BE2C (cell line): ENCODE results near the gene OR6C76.
"Not testable (repeated sequence)": the region's sequence is repeated elsewhere in the genome, so short reads cannot be mapped to it uniquely, and the experiment has no call there.

Source experiments
- DNase-seq: peaks from one replicate; pipeline ENCODE4 v3.0.0-alpha.2; 2020
- H3K27me3 ChIP-seq: fragments of 250-450 bp; sonication (Bioruptor Pico); 2 replicates; pipeline ENCODE4 v1.5.1; 2020; ENCODE audit warnings: mild to moderate bottlenecking
- H3K36me3 ChIP-seq: fragments of 250-450 bp; sonication (Bioruptor Pico); 2 replicates; pipeline ENCODE4 v1.5.1; 2020; ENCODE audit warnings: mild to moderate bottlenecking
- H3K4me1 ChIP-seq: fragments of 250-450 bp; sonication (Bioruptor Pico); 2 replicates; pipeline ENCODE4 v1.5.1; 2020
- H3K4me3 ChIP-seq: 2 replicates; pipeline ENCODE4 v1.5.1; 2011; ENCODE audit warnings: low read depth, low read length
- H3K9me3 ChIP-seq: fragments of 250-450 bp; sonication (Bioruptor Pico); 2 replicates; pipeline ENCODE4 v1.5.1; 2020
- CTCF ChIP-seq: IDR thresholded peaks from 2 replicates; pipeline ENCODE4 v1.5.1; 2012; ENCODE audit warnings: mild to moderate bottlenecking, low read depth, low read length

Gene OR6C76

GRCh38 chr12:55413498-55414388 lies 12.3 kb upstream of the OR6C76 start:
- DNase-seq, H3K27me3 ChIP-seq, H3K9me3 ChIP-seq, H3K4me3 ChIP-seq, H3K36me3 ChIP-seq, H3K4me1 ChIP-seq: not testable (repeated sequence)

- not testable (repeated sequence) for H3K4me3 ChIP-seq, H3K9me3 ChIP-seq, H3K27me3 ChIP-seq, H3K4me1 ChIP-seq, DNase-seq, H3K36me3 ChIP-seq
These were observed 11.6 kb upstream of the OR6C76 start for GRCh38 chr12:55414396-55414823.

- H3K4me3 ChIP-seq: peak overlapping the region; percentile 20; the same call in 1 of the 2 replicates
- not testable (repeated sequence) for H3K4me1 ChIP-seq, DNase-seq, H3K27me3 ChIP-seq, H3K36me3 ChIP-seq, H3K9me3 ChIP-seq
These were observed 11.2 kb upstream of the OR6C76 start for GRCh38 chr12:55414889-55415288.

GRCh38 chr12:55416961-55417360 lies 9.1 kb upstream of the OR6C76 start:
- no peak for DNase-seq
- H3K4me1 ChIP-seq: no peaks in the 10 kb centered on the region
- H3K9me3 ChIP-seq: no peaks in the 10 kb centered on the region
- no peaks in the 10 kb centered on the region for H3K36me3 ChIP-seq
- TF ChIP-seq CTCF: no peak
- H3K4me3 ChIP-seq: no peak overlapping the region
- peaks cover 5% of the 10 kb centered on the region; the same call in 1 of the 2 replicates for H3K27me3 ChIP-seq

GRCh38 chr12:55420307-55420962 lies 5.6 kb upstream of the OR6C76 start:
- no peak for TF ChIP-seq CTCF

GRCh38 chr12:55428331-55429243 lies 2.5 kb downstream of the OR6C76 start:
- TF ChIP-seq CTCF: no peak
- no peaks in the 10 kb centered on the region for H3K4me1 ChIP-seq
- no peak overlapping the region for H3K4me3 ChIP-seq
- H3K27me3 ChIP-seq: no peaks in the 10 kb centered on the region
- H3K9me3 ChIP-seq: no peaks in the 10 kb centered on the region
- no peaks in the 10 kb centered on the region for H3K36me3 ChIP-seq
- no peak for DNase-seq

More at GRCh38 chr12:55420307-55420962, 5.6 kb upstream of the OR6C76 start:
- Histone ChIP-seq H3K9me3 (no peaks in the 10 kb centered on the region), H3K4me3 (no peak overlapping the region), H3K27me3 (peaks cover 3% of the 10 kb centered on the region; the same call in 1 of the 2 replicates), H3K36me3 (no peaks in the 10 kb centered on the region), H3K4me1 (no peaks in the 10 kb centered on the region)
- no peak for DNase-seq

- DNase-seq, H3K27me3 ChIP-seq, H3K36me3 ChIP-seq, H3K4me1 ChIP-seq, H3K9me3 ChIP-seq, H3K4me3 ChIP-seq: not testable (repeated sequence)
These were observed 15.2 kb downstream of the OR6C76 start for GRCh38 chr12:55441233-55441632.
